H9 (cell line): Measurements from ENCODE around the gene YAF2. TPM values are rescaled to one million over a fixed set of nuclear protein-coding genes. Genes with fewer than 3 reads are reported as not detected.

Experiments used
- DNase-seq: peaks from one replicate; pipeline ENCODE4 v3.0.0-alpha.2; 2017
- H2AFZ ChIP-seq: one replicate; pipeline ENCODE4 v1.6.1; 2013; ENCODE audit warnings: mild to moderate bottlenecking, low read length, control low read depth, moderate library complexity
- H2AK5ac ChIP-seq: 2 replicates; pipeline ENCODE4 v1.6.1; 2013; ENCODE audit warnings: low read length, control low read depth, mixed read lengths; ENCODE audit not compliant: insufficient read length
- H2BK120ac ChIP-seq: one replicate; pipeline ENCODE4 v1.6.1; 2013; ENCODE audit warnings: low read depth, mild to moderate bottlenecking, low read length, control low read depth, inconsistent platforms; ENCODE audit not compliant: poor library complexity, severe bottlenecking
- H2BK12ac ChIP-seq: 2 replicates; pipeline ENCODE4 v1.6.1; 2013; ENCODE audit warnings: low read length, control low read depth, mixed read lengths, low read depth; ENCODE audit not compliant: insufficient read length
- H2BK15ac ChIP-seq: 2 replicates; pipeline ENCODE4 v1.6.1; 2013; ENCODE audit warnings: low read depth, low read length, control low read depth
- H2BK20ac ChIP-seq: one replicate; pipeline ENCODE4 v1.6.1; 2013; ENCODE audit warnings: low read depth, mild to moderate bottlenecking, low read length, control low read depth, inconsistent platforms; ENCODE audit not compliant: poor library complexity, severe bottlenecking
- H2BK5ac ChIP-seq: 2 replicates; pipeline ENCODE4 v1.6.1; 2013; ENCODE audit warnings: low read length, control low read depth, mixed read lengths; ENCODE audit not compliant: insufficient read length
- H3K14ac ChIP-seq: 2 replicates; pipeline ENCODE4 v1.6.1; 2013; ENCODE audit warnings: low read length, control low read depth; ENCODE audit not compliant: insufficient read depth
- H3K18ac ChIP-seq: 2 replicates; pipeline ENCODE4 v1.6.1; 2013; ENCODE audit warnings: low read depth, mild to moderate bottlenecking, mixed read lengths, low read length, control low read depth; ENCODE audit not compliant: insufficient read length
- H3K23ac ChIP-seq: 2 replicates; pipeline ENCODE4 v1.6.1; 2013; ENCODE audit warnings: low read length, control low read depth, mixed read lengths, low read depth; ENCODE audit not compliant: insufficient read length
- H3K23me2 ChIP-seq: 2 replicates; pipeline ENCODE4 v1.6.1; 2013; ENCODE audit warnings: low read depth, mild to moderate bottlenecking, mixed read lengths, low read length, control low read depth; ENCODE audit not compliant: insufficient read length, poor library complexity, severe bottlenecking
- H3K27ac ChIP-seq: 2 replicates; pipeline ENCODE4 v1.5.1; 2013; ENCODE audit warnings: low read length, control low read depth, mixed read lengths, low read depth; ENCODE audit not compliant: insufficient read length
- H3K27me3 ChIP-seq: 2 replicates; pipeline ENCODE4 v1.6.1; 2013; ENCODE audit warnings: low read length, control low read depth, inconsistent platforms; ENCODE audit not compliant: insufficient read depth
- H3K4ac ChIP-seq: 2 replicates; pipeline ENCODE4 v1.6.1; 2013; ENCODE audit warnings: low read depth, mild to moderate bottlenecking, control low read depth, inconsistent platforms, low read length, moderate library complexity
- H3K4me1 ChIP-seq: 2 replicates; pipeline ENCODE4 v1.6.1; 2013; ENCODE audit warnings: low read length, control low read depth, inconsistent platforms; ENCODE audit not compliant: insufficient read depth
- H3K4me2 ChIP-seq: 2 replicates; pipeline ENCODE4 v1.6.1; 2013; ENCODE audit warnings: low read length, control low read depth, mixed read lengths; ENCODE audit not compliant: insufficient read length, insufficient read depth
- H3K56ac ChIP-seq: 2 replicates; pipeline ENCODE4 v1.6.1; 2013; ENCODE audit warnings: low read depth, mild to moderate bottlenecking, mixed read lengths, low read length, control low read depth; ENCODE audit not compliant: insufficient read length
- H3K79me1 ChIP-seq: 2 replicates; pipeline ENCODE4 v1.6.1; 2013; ENCODE audit warnings: low read depth, mild to moderate bottlenecking, moderate library complexity, low read length, control low read depth, inconsistent platforms; ENCODE audit not compliant: insufficient read depth, poor library complexity, severe bottlenecking
- H3K79me2 ChIP-seq: 2 replicates; pipeline ENCODE4 v1.6.1; 2013; ENCODE audit warnings: low read length, control low read depth, inconsistent platforms; ENCODE audit not compliant: insufficient read depth
- H3K9ac ChIP-seq: 2 replicates; pipeline ENCODE4 v1.6.1; 2013; ENCODE audit warnings: low read length, control low read depth, mixed read lengths; ENCODE audit not compliant: insufficient read length; ENCODE audit errors: extremely low read depth
- H3K9me3 ChIP-seq: one replicate; pipeline ENCODE4 v1.6.1; 2013; ENCODE audit warnings: low read depth, low read length, inconsistent platforms; ENCODE audit not compliant: control insufficient read depth
- H3T11ph ChIP-seq: one replicate; pipeline ENCODE4 v1.6.1; 2013; ENCODE audit warnings: mild to moderate bottlenecking, low read length, control low read depth, inconsistent platforms
- H4K20me1 ChIP-seq: one replicate; pipeline ENCODE4 v1.6.1; 2013; ENCODE audit not compliant: control insufficient read depth, insufficient read length, insufficient read depth
- H4K5ac ChIP-seq: 2 replicates; pipeline ENCODE4 v1.6.1; 2013; ENCODE audit warnings: low read depth, mild to moderate bottlenecking, mixed read lengths, low read length, control low read depth; ENCODE audit not compliant: insufficient read length
- H4K8ac ChIP-seq: replicated peaks from 2 replicates; pipeline ENCODE4 v1.6.1; 2013; ENCODE audit warnings: low read length, control low read depth, mixed read lengths, low read depth; ENCODE audit not compliant: insufficient read length
- H4K91ac ChIP-seq: 2 replicates; pipeline ENCODE4 v1.6.1; 2013; ENCODE audit warnings: low read depth, mild to moderate bottlenecking, moderate library complexity, mixed read lengths, low read length, control low read depth; ENCODE audit not compliant: insufficient read length
- H3K27ac Mint-ChIP-seq, 3 experiments: 2 replicates in 2 of 3; 3 replicates in 1 of 3; pipeline ENCODE4 v1.8.0; 2020 to 2021; ENCODE audit warnings: mixed read lengths in 3 of 3, mild to moderate bottlenecking in 1 of 3, moderate library complexity in 1 of 3
- H3K27me3 Mint-ChIP-seq: 2 replicates; pipeline ENCODE4 v1.8.0; 2021; ENCODE audit warnings: low read depth, mild to moderate bottlenecking, moderate library complexity, mixed read lengths
- H3K36me3 Mint-ChIP-seq, 3 experiments: 2 replicates in 2 of 3; 3 replicates in 1 of 3; pipeline ENCODE4 v1.8.0; 2020 to 2021; ENCODE audit warnings: low read depth in 3 of 3, mixed read lengths in 3 of 3; ENCODE audit not compliant: insufficient read depth in 1 of 3
- H3K4me1 Mint-ChIP-seq, 2 experiments: 2 replicates each; pipeline ENCODE4 v1.8.0; 2020; ENCODE audit warnings: mixed read lengths in 2 of 2
- H3K4me3 Mint-ChIP-seq, 2 experiments: 2 replicates in 1 of 2; 3 replicates in 1 of 2; pipeline ENCODE4 v1.8.0; 2020 to 2021; ENCODE audit warnings: mild to moderate bottlenecking in 2 of 2, mixed read lengths in 2 of 2, moderate library complexity in 1 of 2
- H3K9me3 Mint-ChIP-seq, 2 experiments: 2 replicates in 1 of 2; 3 replicates in 1 of 2; pipeline ENCODE4 v1.8.0; 2020; ENCODE audit warnings: mild to moderate bottlenecking in 2 of 2, mixed read lengths in 2 of 2, moderate library complexity in 1 of 2
- CTCF ChIP-seq: fragments of 200-600 bp; sonication (generic); conservative IDR thresholded peaks from 3 replicates; pipeline ENCODE4 v1.8.0; 2021; ENCODE audit warnings: antibody characterized with exemption, mild to moderate bottlenecking
- WGBS: extraction: QIAGEN DNeasy Blood & Tissue Kit; methylation state at CpG from one replicate; pipeline ENCODE4 v1.1.7; 2013; ENCODE audit warnings: missing lambda C conversion rate, low lambda C conversion rate, mixed read lengths; ENCODE audit not compliant: insufficient read length; ENCODE audit errors: extremely low coverage; 5-methylcytosine and 5-hydroxymethylcytosine counted together
- total RNA-seq: library from RNA; stranded (reverse); gene quantifications from 2 replicates; pipeline ENCODE4 v1.2.1, GENCODE V29; 2021

YAF2 gene
- total RNA-seq, 1 experiment from 2014 or later, result 1.9 TPM

GRCh38 chr12:42266579-42267230, 28.7 kb upstream of the YAF2 start:
- H3K4me3 Mint-ChIP-seq, result no peak overlapping the region
- Histone ChIP-seq H3K4me1 (no peaks in the 10 kb centered on the region), H2BK20ac (no peak overlapping the region), H3K18ac (no peak overlapping the region), H4K8ac (no peak overlapping the region), H3K56ac (no peak overlapping the region), H4K91ac (no peak overlapping the region), H2BK120ac (no peak overlapping the region), H3K14ac (no peak overlapping the region), H3K79me1 (no peaks in the 10 kb centered on the region), H2AK5ac (no peak overlapping the region), H2BK15ac (no peak overlapping the region), H3K23me2 (peaks cover 3% of the 10 kb centered on the region), H2AFZ (no peak overlapping the region), H3K9ac (no peak overlapping the region), H2BK12ac (no peak overlapping the region), H3K27me3 (no peaks in the 10 kb centered on the region; the same call in 1 of the 2 replicates), H3K4me2 (no peak overlapping the region), H3T11ph (no peak overlapping the region), H2BK5ac (no peak overlapping the region), H3K9me3 (no peaks in the 10 kb centered on the region), H3K79me2 (no peaks in the 10 kb centered on the region), H4K5ac (no peak overlapping the region), H4K20me1 (no peaks in the 10 kb centered on the region), H3K23ac (no peak overlapping the region), H3K27ac (no peak overlapping the region), H3K4ac (no peak overlapping the region)
- no CpG with 5 or more reads among the region's 17 CpGs for WGBS
- H3K4me1 Mint-ChIP-seq, result no peaks in the 10 kb centered on the region
- DNase-seq, result no peak
- TF ChIP-seq CTCF, result no peak
- H3K36me3 Mint-ChIP-seq, result no peaks in the 10 kb centered on the region; a peak in 2 of 7 replicates
- H3K9me3 Mint-ChIP-seq, result no peaks in the 10 kb centered on the region
- H3K27ac Mint-ChIP-seq, result no peak overlapping the region; a peak in 1 of 7 replicates
- peaks cover 36% of the 10 kb centered on the region for H3K27me3 Mint-ChIP-seq
